Measurements from ENCODE around the gene ADD1. TPM values are rescaled to one million over a fixed set of nuclear protein-coding genes. Genes with fewer than 3 reads are reported as not detected.

ADD1 gene
- polyA plus RNA-seq, 1 donor (not counting 4 experiments of a cell fraction or from before 2014, with no cell fraction given): 109 TPM

DNA sequence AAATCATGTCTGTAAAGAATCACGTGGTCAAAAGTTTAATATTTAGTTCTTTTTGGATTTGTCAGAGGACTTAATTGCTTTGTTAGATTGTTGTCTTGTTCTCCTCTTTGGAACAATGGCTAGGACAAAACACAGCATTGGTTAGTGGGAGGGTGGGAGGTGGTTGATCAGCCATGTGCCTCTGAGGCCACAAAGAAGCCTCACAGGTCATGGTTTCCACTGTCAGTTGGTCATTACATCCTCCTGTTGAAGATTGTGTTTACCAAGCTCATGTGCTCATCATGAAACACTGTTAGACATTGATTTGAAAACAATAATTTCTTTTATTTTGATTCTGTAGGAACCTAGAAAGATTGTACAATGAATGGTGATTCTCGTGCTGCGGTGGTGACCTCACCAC is 31.9 kb downstream of the ADD1 start:
- Histone ChIP-seq H3K4me3 (ENCODE audit: control insufficient read depth in 2 of 3, extremely low read depth in 1 of 3, insufficient read depth in 2 of 3, low read depth in 1 of 3, low read length in 3 of 3) (no peak overlapping the region), H3K27ac (ENCODE audit: control insufficient read depth, insufficient read depth, low read length) (no peak overlapping the region), H3K79me2 (ENCODE audit: control insufficient read depth, insufficient read depth, low read length) (peaks cover 66% of the 10 kb centered on the region), H3K36me3 (ENCODE audit: control insufficient read depth in 2 of 2, extremely low read depth in 1 of 2, insufficient read depth in 2 of 2, low read length in 2 of 2) (peaks cover 2 to 4% of the 10 kb centered on the region in 2 experiments), H3K27me3 (ENCODE audit: control insufficient read depth, extremely low read depth, insufficient read depth, low read length) (no peaks in the 10 kb centered on the region), H3K9ac (ENCODE audit: control insufficient read depth, extremely low read depth, insufficient read depth, low read length) (no peak overlapping the region), H3K9me1 (ENCODE audit: control insufficient read depth, extremely low read depth, insufficient read depth, low read length) (no peaks in the 10 kb centered on the region), H4K20me1 (ENCODE audit: control insufficient read depth, extremely low read depth, insufficient read depth, low read length) (no peaks in the 10 kb centered on the region), H3K4me1 (ENCODE audit: control insufficient read depth, extremely low read depth, insufficient read depth, low read length) (no peaks in the 10 kb centered on the region), H2AFZ (ENCODE audit: control insufficient read depth, low read length) (no peak overlapping the region), H3K4me2 (ENCODE audit: control insufficient read depth, extremely low read depth, insufficient read depth, low read depth, low read length) (no peak overlapping the region), H3K9me3 (ENCODE audit: control insufficient read depth, low read depth, low read length) (no peaks in the 10 kb centered on the region)
- FAIRE-seq (no peak), DNase-seq (ENCODE audit: low read depth, low spot score) (no peak)
- TF ChIP-seq, protein P1, sequence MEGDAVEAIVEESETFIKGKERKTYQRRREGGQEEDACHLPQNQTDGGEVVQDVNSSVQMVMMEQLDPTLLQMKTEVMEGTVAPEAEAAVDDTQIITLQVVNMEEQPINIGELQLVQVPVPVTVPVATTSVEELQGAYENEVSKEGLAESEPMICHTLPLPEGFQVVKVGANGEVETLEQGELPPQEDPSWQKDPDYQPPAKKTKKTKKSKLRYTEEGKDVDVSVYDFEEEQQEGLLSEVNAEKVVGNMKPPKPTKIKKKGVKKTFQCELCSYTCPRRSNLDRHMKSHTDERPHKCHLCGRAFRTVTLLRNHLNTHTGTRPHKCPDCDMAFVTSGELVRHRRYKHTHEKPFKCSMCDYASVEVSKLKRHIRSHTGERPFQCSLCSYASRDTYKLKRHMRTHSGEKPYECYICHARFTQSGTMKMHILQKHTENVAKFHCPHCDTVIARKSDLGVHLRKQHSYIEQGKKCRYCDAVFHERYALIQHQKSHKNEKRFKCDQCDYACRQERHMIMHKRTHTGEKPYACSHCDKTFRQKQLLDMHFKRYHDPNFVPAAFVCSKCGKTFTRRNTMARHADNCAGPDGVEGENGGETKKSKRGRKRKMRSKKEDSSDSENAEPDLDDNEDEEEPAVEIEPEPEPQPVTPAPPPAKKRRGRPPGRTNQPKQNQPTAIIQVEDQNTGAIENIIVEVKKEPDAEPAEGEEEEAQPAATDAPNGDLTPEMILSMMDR (optimal IDR thresholded peaks at IDR 0.05 in 1 of 3, IDR thresholded peaks at IDR 0.05 in 1 of 3, conservative IDR thresholded peaks at IDR 0.05 in 1 of 3; ENCODE audit: extremely low read depth in 1 of 3, insufficient read depth in 2 of 3, low read length in 3 of 3): no peak
- no peak for TF ChIP-seq EZH2 (IDR thresholded peaks at IDR 0.05; ENCODE audit: low read length)
- dilution Hi-C loops (cut with MboI; ENCODE audit: extremely low pct_ligation_motif_present, low sequenced_read_pairs): no loop called here

DNA sequence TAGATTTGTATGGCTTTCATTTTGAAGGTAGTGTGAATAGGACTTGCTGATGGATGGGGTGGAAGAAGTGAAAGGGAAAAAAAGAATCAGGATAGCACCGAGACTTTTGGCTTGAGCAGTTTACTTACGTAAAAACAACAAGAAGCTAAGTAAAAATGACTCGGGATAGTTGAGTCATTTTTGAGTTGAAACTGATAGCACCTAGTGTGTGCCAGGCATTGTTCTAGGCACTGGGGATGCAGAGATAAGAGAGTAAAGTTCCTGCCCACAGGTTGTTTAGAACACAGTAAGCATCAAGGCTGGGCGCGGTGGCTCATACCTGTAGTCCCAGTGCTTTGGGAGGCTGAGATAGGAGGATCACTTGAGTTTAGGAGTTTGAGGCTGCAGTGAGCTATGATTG is 34.7 kb downstream of the ADD1 start:
- H3K9ac ChIP-seq (ENCODE audit: control insufficient read depth, extremely low read depth, insufficient read depth, low read length): no peak overlapping the region
- no peak overlapping the region for H3K27ac ChIP-seq (ENCODE audit: control insufficient read depth, insufficient read depth, low read length)
- no peak for DNase-seq (ENCODE audit: low read depth, low spot score)
- H3K4me1 ChIP-seq (ENCODE audit: control insufficient read depth, extremely low read depth, insufficient read depth, low read length): no peaks in the 10 kb centered on the region
- H2AFZ ChIP-seq (ENCODE audit: control insufficient read depth, low read length): no peak overlapping the region
- no peaks in the 10 kb centered on the region for H3K27me3 ChIP-seq (ENCODE audit: control insufficient read depth, extremely low read depth, insufficient read depth, low read length)
- peaks cover 42% of the 10 kb centered on the region for H3K79me2 ChIP-seq (ENCODE audit: control insufficient read depth, insufficient read depth, low read length)
- FAIRE-seq: no peak
- dilution Hi-C loops (cut with MboI; ENCODE audit: extremely low pct_ligation_motif_present, low sequenced_read_pairs): no loop called here
- no peak for TF ChIP-seq EZH2 (IDR thresholded peaks at IDR 0.05; ENCODE audit: low read length)
- TF ChIP-seq, protein P1 (optimal IDR thresholded peaks at IDR 0.05 in 1 of 3, IDR thresholded peaks at IDR 0.05 in 1 of 3, conservative IDR thresholded peaks at IDR 0.05 in 1 of 3; ENCODE audit: extremely low read depth in 1 of 3, insufficient read depth in 2 of 3, low read length in 3 of 3): no peak
- no peaks in the 10 kb centered on the region for H3K9me1 ChIP-seq (ENCODE audit: control insufficient read depth, extremely low read depth, insufficient read depth, low read length)
- H3K9me3 ChIP-seq (ENCODE audit: control insufficient read depth, low read depth, low read length): no peaks in the 10 kb centered on the region
- no peak overlapping the region for H3K4me2 ChIP-seq (ENCODE audit: control insufficient read depth, extremely low read depth, insufficient read depth, low read depth, low read length)
- H3K4me3 ChIP-seq (ENCODE audit: control insufficient read depth in 2 of 3, extremely low read depth in 1 of 3, insufficient read depth in 2 of 3, low read depth in 1 of 3, low read length in 3 of 3): no peak overlapping the region
- peaks cover 5 to 10% of the 10 kb centered on the region in 2 experiments for H3K36me3 ChIP-seq (ENCODE audit: control insufficient read depth in 2 of 2, extremely low read depth in 1 of 2, insufficient read depth in 2 of 2, low read length in 2 of 2)
- H4K20me1 ChIP-seq (ENCODE audit: control insufficient read depth, extremely low read depth, insufficient read depth, low read length): no peaks in the 10 kb centered on the region
